ENCODE data around the gene TIGD6.

DNA sequence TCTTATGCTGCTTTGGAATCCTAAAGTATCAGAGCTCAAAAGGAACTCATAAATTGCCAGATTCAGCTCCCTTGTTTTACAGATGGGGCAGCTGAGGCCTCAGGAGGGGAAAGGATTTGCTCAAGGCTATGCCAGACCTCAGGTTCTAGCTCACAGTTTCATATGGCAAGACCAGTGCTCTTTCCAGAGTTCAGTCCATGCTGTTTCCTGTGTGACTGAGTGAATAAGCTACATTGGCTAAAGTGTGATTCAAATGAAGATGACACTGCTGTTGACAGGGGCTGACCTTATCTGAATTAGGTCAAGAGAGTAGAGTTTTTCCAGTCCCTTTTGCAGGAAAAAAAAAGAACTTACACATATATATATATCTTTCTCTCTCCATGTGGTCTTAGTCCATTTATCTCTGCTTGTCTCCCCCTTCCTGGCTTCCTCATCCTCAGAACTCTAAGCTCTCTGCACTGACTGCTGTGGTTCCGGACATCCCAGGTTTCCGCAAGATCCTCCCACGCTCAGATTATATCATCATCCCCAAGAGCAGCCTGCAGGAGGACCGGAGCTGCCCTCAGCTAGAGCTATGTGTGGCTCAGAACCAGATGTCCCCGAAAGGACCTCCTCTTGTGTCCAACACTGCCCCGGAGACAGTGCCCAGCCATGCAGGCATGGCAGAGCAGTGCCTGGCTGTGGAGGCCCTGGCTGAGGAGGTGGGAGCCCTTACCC lies 9.4 kb upstream of the TIGD6 start:
- TF ChIP-seq, protein P1, sequence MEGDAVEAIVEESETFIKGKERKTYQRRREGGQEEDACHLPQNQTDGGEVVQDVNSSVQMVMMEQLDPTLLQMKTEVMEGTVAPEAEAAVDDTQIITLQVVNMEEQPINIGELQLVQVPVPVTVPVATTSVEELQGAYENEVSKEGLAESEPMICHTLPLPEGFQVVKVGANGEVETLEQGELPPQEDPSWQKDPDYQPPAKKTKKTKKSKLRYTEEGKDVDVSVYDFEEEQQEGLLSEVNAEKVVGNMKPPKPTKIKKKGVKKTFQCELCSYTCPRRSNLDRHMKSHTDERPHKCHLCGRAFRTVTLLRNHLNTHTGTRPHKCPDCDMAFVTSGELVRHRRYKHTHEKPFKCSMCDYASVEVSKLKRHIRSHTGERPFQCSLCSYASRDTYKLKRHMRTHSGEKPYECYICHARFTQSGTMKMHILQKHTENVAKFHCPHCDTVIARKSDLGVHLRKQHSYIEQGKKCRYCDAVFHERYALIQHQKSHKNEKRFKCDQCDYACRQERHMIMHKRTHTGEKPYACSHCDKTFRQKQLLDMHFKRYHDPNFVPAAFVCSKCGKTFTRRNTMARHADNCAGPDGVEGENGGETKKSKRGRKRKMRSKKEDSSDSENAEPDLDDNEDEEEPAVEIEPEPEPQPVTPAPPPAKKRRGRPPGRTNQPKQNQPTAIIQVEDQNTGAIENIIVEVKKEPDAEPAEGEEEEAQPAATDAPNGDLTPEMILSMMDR (IDR thresholded peaks at IDR 0.05; ENCODE audit: insufficient read depth, low read length, poor library complexity, severe bottlenecking): no peak
- TF ChIP-seq EZH2phosphoT487 (conservative IDR thresholded peaks at IDR 0.05; ENCODE audit: low read length): no peak
